ENCODE measurements around the gene SPOP. TPM values are rescaled to one million over a fixed set of nuclear protein-coding genes. Genes with fewer than 3 reads are reported as not detected.
A peak's percentile ranks its signal among the peaks of the same experiment; 100 is the strongest.
"Not testable (repeated sequence)": the region's sequence is repeated elsewhere in the genome, so short reads cannot be mapped to it uniquely, and the experiment has no call there.

The SPOP gene
- total RNA-seq: 32.1 and 50.7 TPM in 2 replicates

DNA sequence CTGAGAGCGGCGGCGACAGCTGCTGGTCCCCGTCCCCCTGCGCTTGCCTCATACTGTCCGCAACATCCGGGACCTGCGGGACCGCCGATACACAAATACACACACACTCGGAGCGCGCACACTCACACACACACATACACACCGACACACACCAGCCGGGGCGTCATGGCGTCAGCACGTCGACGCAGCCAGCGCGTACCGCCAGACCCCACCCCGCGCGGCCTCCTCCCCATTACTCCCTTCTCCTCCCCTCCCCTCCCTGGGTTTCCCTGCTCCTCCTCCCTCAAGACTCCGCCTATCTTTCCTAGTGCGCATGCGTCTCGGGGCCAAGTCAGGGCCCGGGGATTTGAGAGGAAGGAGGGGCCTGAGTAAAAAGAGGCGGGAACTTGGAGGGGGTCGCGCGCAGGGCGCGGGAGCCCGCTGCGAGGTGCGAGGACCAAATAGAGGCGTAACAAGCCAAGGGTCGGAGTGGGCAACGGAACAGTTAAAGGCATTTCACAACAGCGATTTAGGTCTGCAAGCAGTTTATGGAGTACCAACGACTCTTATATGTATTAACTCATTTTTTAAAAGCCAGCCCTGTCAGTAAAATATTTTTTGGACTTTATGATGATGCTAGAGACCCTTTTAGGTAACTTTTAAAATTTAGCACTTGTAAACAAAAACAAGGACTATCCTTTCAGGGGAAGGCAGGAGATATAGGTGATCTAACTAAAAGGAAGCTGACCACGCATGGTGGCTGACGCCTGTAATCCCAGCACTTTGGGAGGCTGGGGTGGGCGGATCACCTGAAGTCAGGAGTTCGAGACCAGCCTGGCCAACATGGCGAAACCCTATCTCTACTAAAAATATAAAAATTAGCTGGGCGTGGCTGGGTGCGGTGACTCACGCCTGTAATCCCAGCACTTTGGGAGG lies at the start of gene SPOP:
SPOP (minus strand) TSS at position 165 of the 915 bp plus-strand sequence. CDS start 55,287 bp downstream, outside the sequence.
- FAIRE-seq (no peak), DNase-seq (ENCODE audit: low read depth) (peak; percentile 94)
- TF ChIP-seq, protein P1, sequence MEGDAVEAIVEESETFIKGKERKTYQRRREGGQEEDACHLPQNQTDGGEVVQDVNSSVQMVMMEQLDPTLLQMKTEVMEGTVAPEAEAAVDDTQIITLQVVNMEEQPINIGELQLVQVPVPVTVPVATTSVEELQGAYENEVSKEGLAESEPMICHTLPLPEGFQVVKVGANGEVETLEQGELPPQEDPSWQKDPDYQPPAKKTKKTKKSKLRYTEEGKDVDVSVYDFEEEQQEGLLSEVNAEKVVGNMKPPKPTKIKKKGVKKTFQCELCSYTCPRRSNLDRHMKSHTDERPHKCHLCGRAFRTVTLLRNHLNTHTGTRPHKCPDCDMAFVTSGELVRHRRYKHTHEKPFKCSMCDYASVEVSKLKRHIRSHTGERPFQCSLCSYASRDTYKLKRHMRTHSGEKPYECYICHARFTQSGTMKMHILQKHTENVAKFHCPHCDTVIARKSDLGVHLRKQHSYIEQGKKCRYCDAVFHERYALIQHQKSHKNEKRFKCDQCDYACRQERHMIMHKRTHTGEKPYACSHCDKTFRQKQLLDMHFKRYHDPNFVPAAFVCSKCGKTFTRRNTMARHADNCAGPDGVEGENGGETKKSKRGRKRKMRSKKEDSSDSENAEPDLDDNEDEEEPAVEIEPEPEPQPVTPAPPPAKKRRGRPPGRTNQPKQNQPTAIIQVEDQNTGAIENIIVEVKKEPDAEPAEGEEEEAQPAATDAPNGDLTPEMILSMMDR (IDR thresholded peaks at IDR 0.05; ENCODE audit: insufficient read depth, low read length, severe bottlenecking): no peak
- Histone ChIP-seq H3K27me3 (ENCODE audit: control insufficient read depth, insufficient read depth, low read length) (no peaks in the 10 kb centered on the region), H3K4me3 (ENCODE audit: low read depth, low read length) (peak within 1 kb of the TSS; percentile 89), H3K36me3 (ENCODE audit: control insufficient read depth, insufficient read depth, low read length) (no peaks in the 10 kb centered on the region)

DNA sequence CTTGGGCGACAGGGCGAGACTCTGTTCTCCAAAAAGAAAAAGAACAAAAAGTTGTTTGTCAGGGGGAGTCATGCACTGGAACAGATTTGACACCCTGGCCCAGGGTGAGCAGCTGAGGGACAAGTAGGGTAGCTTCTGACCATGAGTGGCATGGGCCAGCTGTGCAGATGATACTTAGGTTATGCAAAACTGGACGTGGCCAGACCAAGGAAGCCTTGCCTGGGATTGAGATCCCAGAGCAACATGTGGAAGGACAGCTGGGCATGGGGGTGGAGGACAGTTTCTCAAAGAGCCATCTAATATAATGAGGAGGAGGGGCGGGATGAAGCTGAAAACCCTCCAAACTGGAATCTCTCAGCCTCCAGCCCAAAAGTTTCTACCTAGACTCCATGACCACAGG lies 49.5 kb upstream of the SPOP start:
- no peak for DNase-seq (ENCODE audit: low read depth)
- TF ChIP-seq, protein P1 (IDR thresholded peaks at IDR 0.05; ENCODE audit: insufficient read depth, low read length, severe bottlenecking): no peak
- no peak overlapping the region for H3K4me3 ChIP-seq (ENCODE audit: low read depth, low read length)
- no peak for FAIRE-seq
- H3K27me3 ChIP-seq (ENCODE audit: control insufficient read depth, insufficient read depth, low read length): no peaks in the 10 kb centered on the region
- H3K36me3 ChIP-seq (ENCODE audit: control insufficient read depth, insufficient read depth, low read length): no peaks in the 10 kb centered on the region

DNA sequence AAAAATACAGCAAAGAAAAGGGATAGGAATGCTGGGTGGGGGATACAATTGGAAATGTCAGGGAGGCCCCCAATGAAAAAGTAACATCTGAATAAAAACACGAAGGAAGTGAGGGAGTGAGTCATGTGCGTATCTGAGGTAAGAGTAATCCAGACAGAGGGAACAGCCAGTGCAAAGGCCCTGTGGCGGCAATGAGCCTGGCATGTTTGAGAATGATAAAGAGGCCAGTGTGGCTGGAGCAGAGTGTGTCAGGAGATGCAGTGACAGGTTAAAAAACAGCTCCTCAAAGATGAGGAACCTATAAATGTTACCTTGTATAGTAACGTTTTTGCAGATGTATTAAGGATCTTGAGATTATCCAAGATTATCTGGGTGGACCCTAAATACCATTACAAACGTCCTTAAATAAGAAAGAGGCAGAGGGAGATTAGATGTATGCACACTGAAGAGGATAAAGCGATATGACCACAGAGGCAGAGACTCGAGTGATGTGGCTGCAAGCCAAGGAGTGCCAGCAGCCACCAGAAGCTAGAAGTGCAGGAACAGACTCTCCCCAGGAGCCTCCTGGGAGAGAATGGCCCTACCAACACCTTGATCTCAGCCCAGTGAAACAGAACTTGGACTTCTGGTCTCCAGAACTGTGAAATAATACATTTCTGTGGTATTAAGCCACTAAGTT lies 47.7 kb upstream of the SPOP start:
- no peaks in the 10 kb centered on the region for H3K27me3 ChIP-seq (ENCODE audit: control insufficient read depth, insufficient read depth, low read length)
- no peak overlapping the region for H3K4me3 ChIP-seq (ENCODE audit: low read depth, low read length)
- H3K36me3 ChIP-seq (ENCODE audit: control insufficient read depth, insufficient read depth, low read length): no peaks in the 10 kb centered on the region
- no peak for FAIRE-seq
- no peak for DNase-seq (ENCODE audit: low read depth)
- TF ChIP-seq, protein P1 (IDR thresholded peaks at IDR 0.05; ENCODE audit: insufficient read depth, low read length, severe bottlenecking): no peak

DNA sequence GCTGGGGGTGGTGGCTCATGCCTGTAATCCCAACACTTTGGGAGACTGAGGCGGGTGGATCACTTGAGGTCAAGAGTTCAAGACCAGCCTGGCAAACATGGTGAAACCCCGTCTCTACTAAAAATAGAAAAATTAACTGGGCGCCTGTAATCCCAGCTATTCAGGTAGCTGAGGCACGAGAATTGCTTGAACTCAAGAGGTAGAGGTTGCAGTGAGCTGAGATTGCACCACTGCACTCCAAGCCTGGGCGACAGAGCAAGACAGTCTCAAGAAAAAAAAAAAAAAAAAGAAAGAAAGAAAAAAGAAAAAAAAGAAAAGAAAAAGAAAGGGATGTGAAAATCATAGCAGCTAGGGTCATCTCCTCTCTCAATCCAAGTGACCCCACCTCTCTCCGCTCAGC lies 46.7 kb upstream of the SPOP start:
- DNase-seq (ENCODE audit: low read depth); H3K27me3 ChIP-seq (ENCODE audit: control insufficient read depth, insufficient read depth, low read length); FAIRE-seq; H3K4me3 ChIP-seq (ENCODE audit: low read depth, low read length); H3K36me3 ChIP-seq (ENCODE audit: control insufficient read depth, insufficient read depth, low read length): not testable (repeated sequence)

DNA sequence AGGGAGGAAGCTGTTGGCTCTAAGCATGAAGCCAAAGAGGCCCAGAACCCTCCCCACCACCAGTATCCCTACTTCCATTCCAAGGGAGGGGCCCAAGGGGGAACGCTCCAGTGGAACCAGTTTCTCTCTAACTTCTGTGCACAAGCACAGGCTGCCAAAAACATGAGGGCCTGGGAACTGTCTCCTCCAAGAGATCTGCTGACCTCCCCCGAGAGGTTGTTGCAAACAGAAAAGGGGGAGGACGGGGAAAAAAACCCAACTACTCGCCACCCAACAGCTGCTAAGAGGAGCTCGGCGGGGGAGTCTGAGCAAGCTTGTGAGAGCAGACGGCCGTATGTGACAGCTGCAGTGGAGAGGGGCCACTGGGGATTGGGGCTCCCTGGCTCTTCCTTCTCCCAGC lies 45.5 kb upstream of the SPOP start:
- H3K27me3 ChIP-seq (ENCODE audit: control insufficient read depth, insufficient read depth, low read length): no peaks in the 10 kb centered on the region
- DNase-seq (ENCODE audit: low read depth) (no peak), FAIRE-seq (no peak)
- TF ChIP-seq, protein P1 (IDR thresholded peaks at IDR 0.05; ENCODE audit: insufficient read depth, low read length, severe bottlenecking): no peak
- peaks cover 2% of the 10 kb centered on the region for H3K36me3 ChIP-seq (ENCODE audit: control insufficient read depth, insufficient read depth, low read length)
- H3K4me3 ChIP-seq (ENCODE audit: low read depth, low read length): no peak overlapping the region

DNA sequence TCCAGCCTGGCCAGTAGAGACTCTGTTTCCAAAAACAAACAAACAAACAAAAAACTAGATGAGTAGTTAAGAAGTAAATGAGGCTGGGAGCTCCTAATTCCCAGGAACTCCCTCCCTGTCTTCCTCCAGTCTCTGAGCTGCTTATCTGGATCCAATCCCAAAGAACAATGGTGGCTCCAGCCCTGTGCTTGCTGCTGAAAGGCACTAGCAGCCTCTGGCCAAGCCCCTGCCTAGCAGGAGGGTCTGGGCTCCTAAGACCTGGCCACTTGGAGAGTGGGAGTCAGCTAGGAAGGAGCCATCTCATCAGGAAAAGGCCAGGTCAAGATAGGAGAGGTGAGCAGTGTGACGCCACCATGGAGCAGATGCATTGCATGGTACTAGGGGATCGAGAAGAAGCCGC lies 44.2 kb upstream of the SPOP start:
- Histone ChIP-seq H3K27me3 (ENCODE audit: control insufficient read depth, insufficient read depth, low read length) (no peaks in the 10 kb centered on the region), H3K4me3 (ENCODE audit: low read depth, low read length) (no peak overlapping the region), H3K36me3 (ENCODE audit: control insufficient read depth, insufficient read depth, low read length) (peaks cover 2% of the 10 kb centered on the region)
- TF ChIP-seq, protein P1 (IDR thresholded peaks at IDR 0.05; ENCODE audit: insufficient read depth, low read length, severe bottlenecking): no peak
- FAIRE-seq: no peak
- no peak for DNase-seq (ENCODE audit: low read depth)
